Measurements from ENCODE around the gene TCHP.

The TCHP gene

DNA sequence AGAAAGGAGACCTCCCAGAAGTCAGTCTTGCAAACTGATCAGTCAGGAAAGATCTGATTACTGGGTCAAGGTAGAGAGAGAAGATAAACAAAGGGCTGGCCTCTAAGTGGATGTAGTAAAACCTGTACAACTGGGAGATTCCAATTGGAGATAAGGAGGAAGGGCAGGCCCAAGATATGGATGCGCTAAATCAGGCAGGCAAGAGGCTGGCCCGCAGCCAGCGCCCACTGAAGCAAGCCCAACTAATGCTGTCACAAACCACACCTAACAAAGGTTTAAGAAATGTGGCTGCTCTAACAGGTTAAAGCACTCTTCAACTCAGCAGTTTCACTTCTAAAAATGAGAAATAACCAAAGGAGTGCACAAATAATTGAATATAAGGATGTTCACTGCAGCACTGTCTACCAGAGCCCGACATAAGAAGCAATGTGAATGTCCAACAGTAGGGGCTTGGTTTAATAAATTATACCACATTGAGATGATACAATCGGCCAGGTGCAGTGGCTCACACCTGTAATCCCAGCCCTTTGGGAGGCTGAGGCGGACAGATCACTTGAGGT lies 24.4 kb upstream of the TCHP start:
- TF ChIP-seq GATA3 (IDR thresholded peaks at IDR 0.05; ENCODE audit: low read depth, low read length) = no peak
- TF ChIP-seq GATA2 (IDR thresholded peaks at IDR 0.05; ENCODE audit: low read depth, low read length) = peak; percentile 56

DNA sequence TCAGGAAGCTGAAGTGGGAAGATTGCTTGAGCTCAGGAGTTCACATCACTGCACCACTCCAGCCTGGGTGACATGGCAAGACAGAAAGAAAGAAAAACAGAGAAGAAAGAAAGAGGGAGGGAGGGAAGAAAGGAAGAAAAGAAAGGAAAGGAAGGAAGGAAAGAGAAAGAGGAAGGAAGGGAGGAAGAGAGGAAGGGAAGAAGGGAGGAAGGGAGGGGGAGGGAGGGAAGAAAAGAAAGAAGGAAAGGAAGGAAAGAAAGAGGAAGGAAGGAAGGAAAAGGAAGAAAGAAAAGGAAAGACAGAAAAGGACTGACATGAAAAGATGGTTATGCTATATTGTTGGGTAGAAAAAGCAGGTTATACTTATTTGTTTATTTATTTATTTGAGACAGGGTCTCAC lies 23.7 kb upstream of the TCHP start:
- no peak for TF ChIP-seq GATA3 (IDR thresholded peaks at IDR 0.05; ENCODE audit: low read depth, low read length)
- TF ChIP-seq GATA2 (IDR thresholded peaks at IDR 0.05; ENCODE audit: low read depth, low read length) = no peak

DNA sequence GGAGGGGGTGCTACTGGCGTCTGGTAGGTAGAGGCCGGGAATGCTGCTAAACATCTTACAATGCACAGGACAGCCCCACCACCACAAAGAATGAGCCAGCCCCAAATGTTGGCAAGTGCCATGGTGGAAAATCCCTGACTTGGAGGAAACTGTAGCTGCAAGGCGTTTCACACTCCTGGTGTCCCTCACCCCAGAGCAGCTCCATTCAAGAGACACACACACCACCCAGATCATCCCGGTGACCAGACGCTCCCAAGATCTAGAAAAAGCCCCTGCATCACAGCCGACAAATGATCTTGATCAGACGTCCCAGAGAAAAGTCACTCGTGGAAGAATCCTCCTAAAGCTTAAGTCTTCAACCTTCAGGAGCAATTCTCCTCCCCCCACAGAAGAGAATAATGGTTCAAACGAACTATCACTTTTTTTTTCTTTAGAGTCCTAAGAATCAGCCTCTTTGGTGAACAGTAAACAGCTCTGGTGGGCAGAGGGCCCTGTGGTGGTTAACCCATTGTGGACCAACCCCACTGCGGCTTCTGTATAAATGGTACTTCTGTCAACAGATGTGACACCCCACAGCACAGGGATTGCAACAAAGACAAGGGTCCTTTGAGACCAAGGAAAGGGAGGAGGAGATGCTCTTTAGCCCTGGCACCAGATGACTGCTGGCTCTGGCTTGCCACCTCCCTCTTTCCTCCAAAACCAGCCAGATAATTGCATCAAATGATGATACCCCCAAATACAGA lies 22.4 kb upstream of the TCHP start:
- TF ChIP-seq GATA2 (IDR thresholded peaks at IDR 0.05; ENCODE audit: low read depth, low read length) (no peak), GATA3 (IDR thresholded peaks at IDR 0.05; ENCODE audit: low read depth, low read length) (no peak)

DNA sequence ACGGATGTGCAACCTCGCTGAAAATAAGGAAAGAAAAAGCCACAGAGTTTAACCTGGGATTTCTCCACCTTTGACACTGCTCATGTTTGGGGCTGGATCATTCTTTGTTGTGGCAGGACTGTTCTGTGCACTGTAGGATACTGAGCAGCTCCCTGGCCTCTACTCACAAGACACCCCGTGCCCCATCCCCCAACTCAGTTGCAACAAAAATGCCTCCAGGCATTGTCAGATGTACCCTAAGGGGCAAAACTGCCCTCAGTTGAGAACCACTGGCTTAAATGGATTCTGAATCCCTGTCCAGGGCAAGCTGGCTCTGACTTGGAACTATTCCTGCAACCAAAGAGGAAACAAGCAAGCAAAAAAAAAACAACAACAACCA lies 21.8 kb upstream of the TCHP start:
- no peak for TF ChIP-seq GATA2 (IDR thresholded peaks at IDR 0.05; ENCODE audit: low read depth, low read length)
- TF ChIP-seq GATA3 (IDR thresholded peaks at IDR 0.05; ENCODE audit: low read depth, low read length) = no peak

DNA sequence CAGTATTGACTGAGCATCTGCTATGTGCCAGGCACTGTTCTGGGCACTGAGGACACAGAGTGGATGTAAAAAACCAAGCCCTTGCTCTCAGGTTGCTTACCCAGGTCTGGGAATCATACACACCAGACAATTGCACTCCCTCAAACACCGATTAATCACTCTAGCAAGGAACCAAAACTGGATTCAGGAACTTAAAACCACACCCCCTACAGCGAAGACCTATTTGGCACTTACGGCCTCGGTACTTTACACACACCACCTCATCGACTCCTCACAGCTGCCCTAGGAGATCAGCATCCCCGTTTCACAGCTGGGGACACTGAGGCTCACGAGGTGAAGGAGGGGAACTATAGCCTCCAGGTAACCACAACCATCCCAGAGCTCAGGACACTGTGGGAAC lies 21.3 kb upstream of the TCHP start:
- TF ChIP-seq GATA2 (IDR thresholded peaks at IDR 0.05; ENCODE audit: low read depth, low read length) (no peak), GATA3 (IDR thresholded peaks at IDR 0.05; ENCODE audit: low read depth, low read length) (no peak)

DNA sequence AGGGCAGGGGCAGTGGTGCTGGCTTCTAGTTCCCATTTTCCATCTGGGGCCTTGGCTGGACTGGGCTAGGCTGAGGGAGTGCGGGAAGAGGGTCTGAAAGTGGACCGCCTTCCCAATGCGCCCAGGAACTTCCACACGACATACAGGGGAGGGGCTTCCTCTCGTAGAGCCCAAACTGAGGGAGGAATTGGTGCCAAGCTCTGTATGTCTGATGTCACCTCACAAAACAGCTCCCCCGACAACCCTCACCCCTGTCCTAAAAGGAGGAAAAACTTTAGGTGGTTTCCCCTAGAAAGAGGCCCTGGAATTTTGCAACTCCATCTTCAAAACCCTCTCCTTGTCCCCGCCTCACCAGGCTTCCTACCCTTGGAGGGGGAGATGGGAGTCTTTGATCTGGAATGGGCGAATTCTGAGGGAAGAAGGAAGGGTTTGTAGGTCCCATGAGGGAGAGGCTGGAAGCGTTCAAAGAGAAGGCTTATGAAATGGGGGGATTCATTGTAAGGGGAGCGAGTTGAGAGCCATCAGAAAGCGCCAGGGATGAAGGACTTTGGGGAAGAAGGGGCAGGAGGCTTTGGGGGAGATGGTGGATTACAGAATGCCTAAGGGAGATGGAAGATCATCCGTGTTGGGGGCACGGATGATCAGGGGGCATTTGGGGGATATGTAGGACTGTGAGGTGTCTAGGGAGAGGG lies 20.6 kb upstream of the TCHP start:
- TF ChIP-seq GATA3 (IDR thresholded peaks at IDR 0.05; ENCODE audit: low read depth, low read length) = no peak
- TF ChIP-seq GATA2 (IDR thresholded peaks at IDR 0.05; ENCODE audit: low read depth, low read length) = no peak

DNA sequence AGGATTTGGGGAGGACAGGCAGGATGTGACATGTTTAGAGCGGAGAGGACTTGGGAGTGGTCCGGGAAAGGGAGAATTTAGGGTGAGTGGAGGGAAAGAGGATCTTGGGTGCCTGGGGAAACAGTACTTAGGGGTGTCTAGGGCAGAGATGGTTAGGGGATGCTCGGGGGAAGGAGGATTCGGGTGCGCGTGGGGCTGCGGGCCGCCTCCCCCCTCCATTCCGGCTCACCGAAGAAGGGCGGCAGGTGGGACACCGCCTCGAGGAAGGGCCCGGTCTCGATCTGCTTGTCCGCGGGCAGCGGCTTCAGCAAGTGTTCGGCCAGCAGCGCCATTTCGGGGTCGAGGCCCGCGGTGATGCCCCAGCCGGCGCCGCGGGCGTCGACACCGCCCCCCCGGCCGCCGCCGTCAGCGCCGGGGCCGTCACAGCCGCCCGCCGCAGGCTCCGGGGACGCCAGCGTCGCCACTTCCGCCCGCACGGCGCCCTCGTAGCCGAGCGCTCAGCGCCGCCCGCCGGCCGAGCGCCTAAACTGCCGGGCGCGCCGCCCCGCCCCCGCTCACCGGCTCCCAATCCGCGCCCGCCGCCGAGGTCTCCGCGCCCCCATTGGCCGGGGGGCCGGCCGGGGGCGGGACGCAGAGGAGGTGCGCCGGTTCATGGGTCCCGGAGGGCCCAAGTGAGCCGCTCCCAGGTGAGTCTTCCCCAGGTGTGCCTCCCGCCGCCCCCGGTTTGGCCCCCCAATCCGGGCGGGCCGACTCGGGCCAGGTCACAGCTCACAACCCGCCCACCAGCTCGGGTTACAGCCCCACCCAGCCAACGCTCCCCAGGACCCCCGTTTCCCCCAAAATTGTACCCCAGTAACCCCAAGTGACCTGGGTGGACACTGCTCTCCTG lies 19.8 kb upstream of the TCHP start, which contains the start of gene GLTP:
Gene GLTP, minus strand, starts transcription at position 499 of the 889 bp plus-strand sequence. Its CDS starts 167 bp downstream, at position 332.
- TF ChIP-seq GATA2 (IDR thresholded peaks at IDR 0.05; ENCODE audit: low read depth, low read length) = no peak
- TF ChIP-seq GATA3 (IDR thresholded peaks at IDR 0.05; ENCODE audit: low read depth, low read length) = no peak

DNA sequence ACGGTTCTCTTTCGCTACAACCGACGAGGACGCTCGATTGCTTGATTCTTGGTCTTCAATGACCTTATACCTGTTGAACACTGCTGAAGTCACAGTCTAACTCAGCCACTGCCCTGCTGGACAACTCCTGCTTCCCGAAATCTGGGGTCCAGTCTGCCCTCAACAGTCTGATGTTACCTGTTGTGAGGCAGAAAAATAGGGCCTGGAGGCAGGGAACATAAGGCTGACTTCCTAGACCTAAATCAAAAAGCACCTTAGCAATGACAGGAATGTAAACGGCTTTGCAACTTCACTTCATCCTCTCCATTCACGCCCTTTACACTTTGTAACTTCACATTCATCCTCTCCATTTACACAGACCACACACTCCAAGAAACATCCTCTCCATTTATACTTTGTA lies 19.1 kb upstream of the TCHP start:
- TF ChIP-seq GATA2 (IDR thresholded peaks at IDR 0.05; ENCODE audit: low read depth, low read length) (no peak), GATA3 (IDR thresholded peaks at IDR 0.05; ENCODE audit: low read depth, low read length) (no peak)

DNA sequence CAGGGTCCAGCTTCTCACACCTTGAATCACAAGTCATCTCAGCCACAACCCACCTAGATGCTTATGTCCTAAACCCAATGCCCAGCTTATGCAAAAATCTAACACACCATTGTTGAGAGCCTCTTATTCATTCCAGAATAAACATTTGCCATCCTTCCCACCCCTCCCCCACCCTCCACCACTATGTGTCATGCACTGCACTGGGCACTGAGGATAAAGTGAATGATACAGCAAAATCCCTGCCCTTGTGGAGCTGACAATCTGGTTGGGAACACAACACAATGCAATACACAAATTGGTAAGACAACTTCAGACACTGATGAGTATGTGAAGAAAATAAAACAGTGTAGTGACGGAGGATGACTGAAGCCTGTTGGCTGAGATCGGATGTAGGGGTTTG lies 18.3 kb upstream of the TCHP start:
- TF ChIP-seq GATA3 (IDR thresholded peaks at IDR 0.05; ENCODE audit: low read depth, low read length) (no peak), GATA2 (IDR thresholded peaks at IDR 0.05; ENCODE audit: low read depth, low read length) (no peak)

DNA sequence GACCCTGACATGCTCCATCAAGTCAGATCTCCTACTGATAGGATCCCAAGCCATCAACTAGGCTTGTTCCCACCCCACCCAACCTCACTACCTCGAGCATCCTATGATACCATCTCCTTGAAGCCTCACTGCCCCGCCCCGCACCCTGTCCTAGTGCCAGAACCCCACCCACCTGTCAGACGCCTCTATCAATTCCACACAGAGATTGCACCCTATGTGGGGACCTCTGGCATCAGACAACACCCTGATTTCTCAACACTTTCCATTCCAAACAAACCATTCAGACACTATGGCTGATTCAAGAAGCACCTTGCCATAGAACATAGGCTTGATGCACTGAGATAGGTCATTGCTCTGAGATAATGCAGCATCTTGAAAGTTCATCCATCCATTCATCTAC lies 16.6 kb upstream of the TCHP start:
- TF ChIP-seq GATA3 (IDR thresholded peaks at IDR 0.05; ENCODE audit: low read depth, low read length) (no peak), GATA2 (IDR thresholded peaks at IDR 0.05; ENCODE audit: low read depth, low read length) (no peak)

DNA sequence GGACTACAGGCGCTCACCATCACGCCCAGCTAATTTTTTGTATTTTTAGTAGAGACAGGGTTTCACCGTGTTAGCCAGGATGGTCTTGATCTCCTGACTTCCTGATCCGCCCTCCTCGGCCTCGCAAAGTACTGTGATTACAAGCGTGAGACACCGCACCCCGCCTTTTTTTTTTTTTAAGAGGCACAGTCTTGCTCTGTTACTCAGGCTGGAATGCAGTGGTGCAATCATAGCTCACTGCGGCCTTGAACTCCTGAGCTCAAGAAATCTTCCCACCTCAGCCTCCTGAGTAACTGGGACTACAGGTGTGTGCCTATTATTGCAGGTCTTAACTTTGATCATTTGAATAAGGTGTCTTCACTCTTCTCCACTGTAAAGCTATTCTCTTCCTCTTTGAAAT lies 14.5 kb upstream of the TCHP start:
- TF ChIP-seq GATA3 (IDR thresholded peaks at IDR 0.05; ENCODE audit: low read depth, low read length) (no peak), GATA2 (IDR thresholded peaks at IDR 0.05; ENCODE audit: low read depth, low read length) (no peak)

DNA sequence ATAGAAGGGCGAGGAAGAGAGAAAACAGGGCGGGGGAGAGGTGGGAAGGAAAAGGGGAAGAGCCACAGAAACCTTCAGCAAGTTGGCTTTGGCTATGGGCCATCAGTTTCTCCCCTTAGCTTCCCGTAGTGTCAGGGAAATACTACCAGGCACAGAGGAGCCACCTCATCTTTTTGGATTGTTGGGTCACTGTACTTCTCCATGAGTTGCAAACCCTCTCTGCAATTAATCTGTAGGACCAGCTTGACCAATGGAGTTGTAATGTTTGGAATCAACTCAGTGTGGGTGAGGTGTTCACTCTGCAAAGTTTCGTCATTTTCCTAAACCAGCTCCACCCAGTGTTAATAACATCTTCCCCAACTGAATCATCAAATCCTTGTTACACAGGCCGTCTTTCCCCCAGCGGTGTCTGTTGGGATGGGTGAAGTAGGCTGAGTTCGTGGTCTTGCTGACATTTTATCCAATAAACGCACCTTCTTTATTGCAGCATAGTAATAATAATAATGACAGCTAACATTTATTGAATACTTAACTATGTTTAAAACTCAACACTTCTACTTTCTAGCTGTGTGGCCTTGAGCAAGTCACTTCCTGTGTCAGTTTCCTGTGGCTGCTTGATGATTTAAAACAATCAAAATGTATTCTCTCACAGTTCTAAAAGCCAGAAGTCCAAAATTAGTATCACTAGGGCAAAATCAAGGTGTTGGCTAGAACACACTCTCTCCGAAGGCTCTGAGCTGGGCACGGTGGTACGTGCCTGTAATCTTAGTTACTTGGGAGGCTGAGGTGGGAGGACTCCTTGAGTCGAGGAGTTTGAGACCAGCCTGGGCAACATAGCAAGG lies 11.7 kb upstream of the TCHP start:
- TF ChIP-seq GATA3 (IDR thresholded peaks at IDR 0.05; ENCODE audit: low read depth, low read length) (no peak), GATA2 (IDR thresholded peaks at IDR 0.05; ENCODE audit: low read depth, low read length) (no peak)

DNA sequence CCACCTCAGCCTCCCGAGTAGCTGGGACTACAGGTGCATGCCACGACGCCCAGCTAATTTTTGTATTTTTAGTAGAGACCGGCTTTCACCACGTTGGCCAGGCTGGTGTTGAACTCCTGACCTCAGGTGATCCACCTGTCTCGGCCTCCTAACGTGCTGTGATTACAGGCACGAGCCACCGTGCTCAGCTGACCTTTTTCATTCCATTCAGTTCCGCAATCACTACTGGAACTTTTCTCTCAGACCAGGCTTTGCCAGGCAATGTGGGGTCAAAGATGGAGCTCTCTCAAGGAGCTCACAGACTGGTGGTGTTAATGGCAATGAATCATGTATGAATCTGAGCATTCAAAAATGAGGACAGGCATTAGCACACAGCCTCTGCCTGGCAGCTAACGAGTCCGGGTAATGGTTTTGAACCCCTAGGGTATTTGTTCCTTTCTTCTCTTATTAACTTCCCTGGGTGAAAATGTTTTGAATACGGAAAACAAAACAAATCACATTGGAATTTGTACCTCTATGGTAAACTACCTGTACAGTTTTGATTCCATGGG lies 9.4 kb upstream of the TCHP start:
- no peak for TF ChIP-seq GATA2 (IDR thresholded peaks at IDR 0.05; ENCODE audit: low read depth, low read length)
- TF ChIP-seq GATA3 (IDR thresholded peaks at IDR 0.05; ENCODE audit: low read depth, low read length) = no peak

Measured in SH-SY5Y (cell line).